WERI-Rb-1 (cell line): ENCODE results near the gene TMEM163.
"Not testable (repeated sequence)": the region's sequence is repeated elsewhere in the genome, so short reads cannot be mapped to it uniquely, and the experiment has no call there.

ENCODE experiments used
- DNase-seq: peaks from one replicate; pipeline ENCODE4 v3.0.0-alpha.2; 2020
- H3K27ac ChIP-seq: fragments of 250-450 bp; sonication (Bioruptor Pico); 2 replicates; pipeline ENCODE4 v1.5.1; 2020; ENCODE audit warnings: mild to moderate bottlenecking, moderate library complexity
- H3K27me3 ChIP-seq: fragments of 250-450 bp; sonication (Bioruptor Pico); 2 replicates; pipeline ENCODE4 v1.5.1; 2021; ENCODE audit warnings: mild to moderate bottlenecking, low read depth, moderate library complexity; ENCODE audit not compliant: insufficient read depth, severe bottlenecking
- H3K36me3 ChIP-seq: fragments of 250-450 bp; sonication (Bioruptor Pico); 2 replicates; pipeline ENCODE4 v1.5.1; 2020; ENCODE audit warnings: mild to moderate bottlenecking, moderate library complexity
- H3K4me3 ChIP-seq: 2 replicates; pipeline ENCODE4 v1.5.1; 2011; ENCODE audit warnings: low read depth, mild to moderate bottlenecking, control low read depth, low read length
- H3K9me3 ChIP-seq: fragments of 250-450 bp; sonication (Bioruptor Pico); 2 replicates; pipeline ENCODE4 v1.5.1; 2021; ENCODE audit warnings: mild to moderate bottlenecking, moderate library complexity; ENCODE audit not compliant: severe bottlenecking
- TF ChIP-seq, protein P1 (sequence below): IDR thresholded peaks from 2 replicates; pipeline ENCODE4 v1.5.1; 2011; ENCODE audit warnings: low read depth, mild to moderate bottlenecking, control low read depth, inconsistent platforms, low read length

TMEM163 gene

GRCh38 chr2:134728163-134728562 lies 9.4 kb upstream of the TMEM163 start:
- no peaks in the 10 kb centered on the region for H3K9me3 ChIP-seq

DNA sequence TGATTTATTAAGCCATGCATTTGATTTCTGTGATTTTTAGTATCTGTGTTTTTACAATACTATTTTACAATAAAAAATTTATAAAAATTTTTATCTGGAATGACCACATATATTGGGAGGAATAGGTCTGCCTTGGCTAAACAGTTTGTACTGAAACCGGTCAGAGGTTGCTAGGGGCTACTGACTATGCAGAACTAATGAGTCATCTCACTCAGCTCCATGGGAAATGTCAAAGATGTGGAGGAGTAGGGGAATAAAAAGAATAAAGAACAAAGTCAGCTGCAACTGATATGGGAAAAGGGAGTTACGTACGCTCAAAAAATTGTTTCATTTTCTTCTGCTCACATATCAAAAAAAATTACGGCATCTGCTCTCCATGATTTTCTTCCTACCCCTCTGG lies 8.6 kb upstream of the TMEM163 start:
- Histone ChIP-seq H3K4me3 (no peak overlapping the region), H3K36me3 (no peaks in the 10 kb centered on the region), H3K27me3 (peaks cover 60% of the 10 kb centered on the region), H3K9me3 (no peaks in the 10 kb centered on the region), H3K27ac (no peak overlapping the region)
- DNase-seq = no peak
- TF ChIP-seq, protein P1, sequence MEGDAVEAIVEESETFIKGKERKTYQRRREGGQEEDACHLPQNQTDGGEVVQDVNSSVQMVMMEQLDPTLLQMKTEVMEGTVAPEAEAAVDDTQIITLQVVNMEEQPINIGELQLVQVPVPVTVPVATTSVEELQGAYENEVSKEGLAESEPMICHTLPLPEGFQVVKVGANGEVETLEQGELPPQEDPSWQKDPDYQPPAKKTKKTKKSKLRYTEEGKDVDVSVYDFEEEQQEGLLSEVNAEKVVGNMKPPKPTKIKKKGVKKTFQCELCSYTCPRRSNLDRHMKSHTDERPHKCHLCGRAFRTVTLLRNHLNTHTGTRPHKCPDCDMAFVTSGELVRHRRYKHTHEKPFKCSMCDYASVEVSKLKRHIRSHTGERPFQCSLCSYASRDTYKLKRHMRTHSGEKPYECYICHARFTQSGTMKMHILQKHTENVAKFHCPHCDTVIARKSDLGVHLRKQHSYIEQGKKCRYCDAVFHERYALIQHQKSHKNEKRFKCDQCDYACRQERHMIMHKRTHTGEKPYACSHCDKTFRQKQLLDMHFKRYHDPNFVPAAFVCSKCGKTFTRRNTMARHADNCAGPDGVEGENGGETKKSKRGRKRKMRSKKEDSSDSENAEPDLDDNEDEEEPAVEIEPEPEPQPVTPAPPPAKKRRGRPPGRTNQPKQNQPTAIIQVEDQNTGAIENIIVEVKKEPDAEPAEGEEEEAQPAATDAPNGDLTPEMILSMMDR = no peak

More at GRCh38 chr2:134728163-134728562, 9.4 kb upstream of the TMEM163 start:
- TF ChIP-seq, protein P1 = no peak
- Histone ChIP-seq H3K36me3 (no peaks in the 10 kb centered on the region), H3K27me3 (peaks cover 58% of the 10 kb centered on the region), H3K4me3 (no peak overlapping the region), H3K27ac (no peak overlapping the region)
- DNase-seq = no peak

GRCh38 chr2:134726645-134727044 lies 7.8 kb upstream of the TMEM163 start:
- Histone ChIP-seq H3K4me3 (no peak overlapping the region), H3K36me3 (no peaks in the 10 kb centered on the region), H3K27me3 (peaks cover 67% of the 10 kb centered on the region), H3K9me3 (no peaks in the 10 kb centered on the region), H3K27ac (no peak overlapping the region)
- no peak for DNase-seq
- TF ChIP-seq, protein P1 = no peak

GRCh38 chr2:134725876-134726275 lies 7.1 kb upstream of the TMEM163 start:
- Histone ChIP-seq H3K27ac (no peak overlapping the region), H3K36me3 (no peaks in the 10 kb centered on the region), H3K4me3 (no peak overlapping the region), H3K9me3 (peaks cover 2% of the 10 kb centered on the region), H3K27me3 (peaks cover 73% of the 10 kb centered on the region)
- TF ChIP-seq, protein P1 = no peak
- no peak for DNase-seq

DNA sequence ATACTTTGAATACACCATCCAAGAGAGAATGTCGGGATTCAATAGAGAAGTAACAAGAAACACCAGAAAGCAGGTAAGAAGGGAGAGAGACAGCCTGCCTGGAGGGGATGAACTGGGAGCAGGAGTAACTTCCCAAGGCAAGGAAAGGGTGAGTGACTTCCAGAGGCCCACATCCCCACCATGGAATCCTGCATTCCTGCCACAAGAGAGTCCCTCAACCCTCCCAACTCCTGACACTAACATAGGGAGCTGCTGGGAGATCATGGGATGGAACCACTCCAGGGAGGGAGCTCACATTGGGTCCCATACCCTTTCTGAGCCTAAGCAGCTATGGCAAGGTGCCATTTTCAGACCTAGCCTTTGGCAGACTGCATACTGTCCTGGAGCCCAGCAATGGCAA lies 5.5 kb upstream of the TMEM163 start:
- H3K9me3 ChIP-seq = peaks cover 2% of the 10 kb centered on the region
- H3K27ac ChIP-seq = no peak overlapping the region
- DNase-seq = no peak
- peaks cover 79% of the 10 kb centered on the region for H3K27me3 ChIP-seq
- H3K4me3 ChIP-seq = no peak overlapping the region
- H3K36me3 ChIP-seq = no peaks in the 10 kb centered on the region
- TF ChIP-seq, protein P1 = no peak

DNA sequence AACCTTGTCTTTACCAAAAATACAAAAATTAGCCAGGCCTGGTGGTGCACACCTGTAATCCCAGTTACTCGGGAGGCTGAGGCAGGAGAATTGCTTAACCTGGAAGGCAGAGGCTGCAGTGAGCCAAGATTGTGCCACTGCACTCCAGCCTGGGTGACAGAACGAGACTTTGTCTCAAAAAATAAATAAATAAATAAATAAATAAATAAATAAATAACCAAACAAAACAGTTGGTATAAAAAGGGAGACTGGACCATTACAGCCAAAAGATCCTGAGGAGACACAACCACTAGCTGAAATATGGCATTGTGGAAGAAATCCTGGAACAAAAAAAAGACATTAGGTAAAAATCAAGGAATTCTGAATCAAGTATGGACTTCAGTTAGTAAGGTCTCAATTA lies 4.9 kb upstream of the TMEM163 start:
- peaks cover 79% of the 10 kb centered on the region for H3K27me3 ChIP-seq
- not testable (repeated sequence) for DNase-seq, H3K9me3 ChIP-seq, H3K36me3 ChIP-seq, H3K4me3 ChIP-seq, H3K27ac ChIP-seq
